HL-60 (cell line): ENCODE results near the gene SIPA1L3.

Experiments used
- DNase-seq, 2 experiments: peaks; one replicate each; pipeline ENCODE4 v3.0.0-alpha.2; 2010 to 2020; ENCODE audit warnings: low read depth in 1 of 2, low spot score in 1 of 2
- H3K27ac ChIP-seq: fragments of 250-450 bp; sonication (Bioruptor Pico); replicated peaks from 2 replicates; pipeline ENCODE4 v1.5.1; 2020; ENCODE audit warnings: mild to moderate bottlenecking, moderate library complexity
- H3K27me3 ChIP-seq: fragments of 250-450 bp; sonication (Bioruptor Pico); 2 replicates; pipeline ENCODE4 v1.5.1; 2021; ENCODE audit warnings: mild to moderate bottlenecking, moderate library complexity; ENCODE audit not compliant: insufficient read depth, poor library complexity, severe bottlenecking
- H3K4me3 ChIP-seq: replicated peaks from 2 replicates; pipeline ENCODE4 v1.5.1; 2011; ENCODE audit warnings: mild to moderate bottlenecking, control low read depth, low read length; ENCODE audit not compliant: insufficient read depth
- CTCF ChIP-seq: IDR thresholded peaks from one replicate; pipeline ENCODE4 v1.5.1; 2011; ENCODE audit warnings: low read length, control low read depth, inconsistent platforms; ENCODE audit not compliant: insufficient read depth
- GABPA ChIP-seq: IDR thresholded peaks from 2 replicates; pipeline ENCODE4 v1.6.1; 2012; ENCODE audit warnings: low read depth
- POLR2AphosphoS5 ChIP-seq: IDR thresholded peaks from 2 replicates; pipeline ENCODE4 v1.6.1; 2012; ENCODE audit warnings: low read depth
- REST ChIP-seq: IDR thresholded peaks from 2 replicates; pipeline ENCODE4 v1.6.1; 2012; ENCODE audit warnings: low read depth; ENCODE audit not compliant: insufficient replicate concordance
- SPI1 ChIP-seq: IDR thresholded peaks from 2 replicates; pipeline ENCODE4 v1.6.1; 2012; ENCODE audit warnings: low read depth, mild to moderate bottlenecking, borderline replicate concordance

The SIPA1L3 gene

GRCh38 chr19:38004521-38005223, 97.7 kb downstream of the SIPA1L3 start:
- Histone ChIP-seq H3K4me3 (no peak overlapping the region), H3K27ac (no peak overlapping the region), H3K27me3 (no peaks in the 10 kb centered on the region)
- DNase-seq = peak in 1 of 2 experiments; percentile 41
- no peak for TF ChIP-seq GABPA
- TF ChIP-seq POLR2AphosphoS5 = no peak
- TF ChIP-seq CTCF = no peak
- no peak for TF ChIP-seq REST

GRCh38 chr19:38005224-38005614, 98.2 kb downstream of the SIPA1L3 start:
- no peak for TF ChIP-seq CTCF
- no peak for TF ChIP-seq POLR2AphosphoS5
- TF ChIP-seq SPI1 = no peak
- TF ChIP-seq GABPA = no peak
- no peak for TF ChIP-seq REST
- no peak overlapping the region for H3K27ac ChIP-seq
- no peak for DNase-seq

GRCh38 chr19:38006361-38007045, 99.5 kb downstream of the SIPA1L3 start:
- DNase-seq = no peak
- no peak overlapping the region for H3K27ac ChIP-seq

More at GRCh38 chr19:38005224-38005614, 98.2 kb downstream of the SIPA1L3 start:
- H3K4me3 ChIP-seq = no peak overlapping the region
- no peaks in the 10 kb centered on the region for H3K27me3 ChIP-seq

More at GRCh38 chr19:38006361-38007045, 99.5 kb downstream of the SIPA1L3 start:
- no peaks in the 10 kb centered on the region for H3K27me3 ChIP-seq
- H3K4me3 ChIP-seq = no peak overlapping the region
- no peak for TF ChIP-seq REST
- TF ChIP-seq CTCF = no peak
- TF ChIP-seq SPI1 = peak; percentile 61
- TF ChIP-seq GABPA = no peak
